T47D (cell line): ENCODE data around the gene DAPK1.

Experiments
- DNase-seq, 2 experiments: peaks; one replicate each; pipeline versions ENCODE4 v3.0.0 to v3.0.0-alpha.2; 2011 to 2012; ENCODE audit warnings: low read depth in 1 of 2, low spot score in 1 of 2
- JUND ChIP-seq: IDR thresholded peaks from 2 replicates; pipeline ENCODE4 v1.6.1; 2012; ENCODE audit warnings: low read depth
- in situ Hi-C: cut with HindIII; loops from 2 replicates; pipeline ENCODE4 v1.10.0; 2016; ENCODE audit warnings: low sequenced_read_pairs, low pct_unique_long_range_greater_than_20kb

DAPK1 gene

DNA sequence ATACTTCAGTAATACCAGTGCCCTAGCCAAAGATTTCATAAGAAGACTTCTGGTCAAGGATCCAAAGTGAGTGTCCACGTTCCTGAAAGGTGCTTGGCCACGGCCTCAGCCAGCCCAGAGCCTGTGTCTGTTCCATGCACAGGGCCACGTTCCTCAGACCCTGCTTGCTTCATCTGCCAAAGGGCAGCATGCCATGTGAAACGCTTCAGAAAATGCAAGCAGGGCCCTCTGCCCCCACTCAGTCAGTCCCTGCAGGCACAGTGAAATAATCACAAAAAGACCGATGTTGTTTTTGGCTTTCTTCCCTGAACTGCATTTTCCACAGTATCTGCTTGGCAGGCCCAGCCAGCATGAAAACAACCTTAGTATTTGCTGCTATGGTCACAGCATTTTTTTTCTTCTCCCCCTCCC is 142.7 kb downstream of the DAPK1 start:
- in situ Hi-C loops = no loop called here
- no peak for TF ChIP-seq JUND
- no peak for DNase-seq

DNA sequence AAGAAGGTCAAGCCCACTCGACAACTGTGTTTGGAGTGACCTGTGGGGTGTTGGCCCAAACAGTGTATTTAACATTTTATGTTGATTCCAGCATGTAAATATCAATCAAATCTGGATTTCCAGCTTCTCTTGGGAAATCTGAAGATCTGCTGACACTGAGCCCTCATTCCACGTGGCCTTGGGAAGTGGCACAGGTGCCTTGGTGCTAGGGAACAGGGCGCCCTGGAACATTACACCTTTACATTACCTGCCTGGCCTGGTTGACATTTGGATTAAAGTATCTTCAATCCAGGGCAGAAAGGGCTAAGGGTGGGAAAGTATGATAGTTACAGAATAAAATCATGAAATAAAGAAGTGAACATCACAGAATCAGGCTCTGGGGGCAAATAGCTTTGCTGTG is 143.4 kb downstream of the DAPK1 start:
- in situ Hi-C loops = no loop called here
- DNase-seq = no peak
- no peak for TF ChIP-seq JUND

DNA sequence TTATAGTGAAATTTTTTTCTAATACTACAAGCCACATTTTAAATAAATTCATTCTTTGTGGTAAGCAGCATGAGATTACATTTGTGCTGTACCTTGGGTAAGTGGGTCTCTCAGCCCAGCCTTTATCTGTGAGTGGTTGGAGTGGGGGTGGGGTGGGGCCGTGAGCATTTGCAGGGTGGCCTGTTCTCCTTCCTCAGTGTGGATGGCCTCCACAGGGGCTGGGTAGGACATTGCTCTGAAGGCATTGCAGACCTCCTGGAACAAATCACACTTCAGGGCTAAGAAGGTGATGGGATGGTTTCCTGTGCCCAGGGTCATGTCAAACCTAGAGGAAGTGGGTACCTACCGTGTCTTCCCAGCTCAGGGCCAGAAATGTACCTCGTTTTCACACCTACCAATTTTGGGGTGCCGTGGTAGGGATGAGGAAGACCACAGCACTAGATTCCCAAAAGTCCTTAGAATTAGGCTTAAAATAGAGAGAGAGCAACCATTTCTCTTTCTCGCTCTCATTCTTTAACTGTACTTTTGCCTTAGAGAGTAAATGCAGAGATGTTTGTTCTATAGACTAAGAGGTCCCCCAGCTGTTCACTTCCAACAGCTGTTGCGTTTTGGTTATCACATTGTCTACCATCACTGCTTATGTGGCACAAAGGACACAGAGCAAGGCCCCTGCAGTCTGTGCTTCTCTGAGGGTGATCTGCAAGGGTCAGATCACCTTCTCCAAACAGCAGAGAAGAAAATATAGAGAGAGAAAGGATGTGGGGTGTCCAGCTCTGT is 144.9 kb downstream of the DAPK1 start:
- no peak for TF ChIP-seq JUND
- no peak for DNase-seq
- in situ Hi-C loops = no loop called here

DNA sequence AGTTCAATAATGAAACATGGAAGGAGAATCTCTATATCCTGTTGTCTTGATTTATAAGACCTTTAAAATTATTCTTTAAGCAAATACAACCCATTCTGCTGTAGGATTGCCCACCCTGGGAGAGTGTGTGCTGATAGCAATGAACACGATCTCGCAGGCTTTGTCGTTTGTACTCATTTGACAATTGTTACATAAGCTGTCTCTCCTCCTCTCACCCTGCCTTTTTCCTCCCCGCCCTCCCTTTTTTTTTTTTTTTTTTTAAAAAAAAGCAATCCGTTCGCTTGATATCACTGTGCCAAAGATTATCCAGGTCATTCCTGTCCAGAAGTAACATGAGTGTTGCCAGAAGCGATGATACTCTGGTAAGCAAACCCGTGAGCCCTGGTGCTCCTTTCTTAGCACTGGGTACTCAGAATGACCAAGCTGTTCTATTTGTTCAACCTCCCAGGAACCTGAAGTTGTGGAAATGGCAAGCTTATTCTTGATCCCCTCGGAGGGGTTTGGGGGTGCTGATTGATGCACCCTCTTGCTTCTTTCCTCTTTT is 145.5 kb downstream of the DAPK1 start:
- in situ Hi-C loops = no loop called here
- no peak for DNase-seq
- TF ChIP-seq JUND = no peak

DNA sequence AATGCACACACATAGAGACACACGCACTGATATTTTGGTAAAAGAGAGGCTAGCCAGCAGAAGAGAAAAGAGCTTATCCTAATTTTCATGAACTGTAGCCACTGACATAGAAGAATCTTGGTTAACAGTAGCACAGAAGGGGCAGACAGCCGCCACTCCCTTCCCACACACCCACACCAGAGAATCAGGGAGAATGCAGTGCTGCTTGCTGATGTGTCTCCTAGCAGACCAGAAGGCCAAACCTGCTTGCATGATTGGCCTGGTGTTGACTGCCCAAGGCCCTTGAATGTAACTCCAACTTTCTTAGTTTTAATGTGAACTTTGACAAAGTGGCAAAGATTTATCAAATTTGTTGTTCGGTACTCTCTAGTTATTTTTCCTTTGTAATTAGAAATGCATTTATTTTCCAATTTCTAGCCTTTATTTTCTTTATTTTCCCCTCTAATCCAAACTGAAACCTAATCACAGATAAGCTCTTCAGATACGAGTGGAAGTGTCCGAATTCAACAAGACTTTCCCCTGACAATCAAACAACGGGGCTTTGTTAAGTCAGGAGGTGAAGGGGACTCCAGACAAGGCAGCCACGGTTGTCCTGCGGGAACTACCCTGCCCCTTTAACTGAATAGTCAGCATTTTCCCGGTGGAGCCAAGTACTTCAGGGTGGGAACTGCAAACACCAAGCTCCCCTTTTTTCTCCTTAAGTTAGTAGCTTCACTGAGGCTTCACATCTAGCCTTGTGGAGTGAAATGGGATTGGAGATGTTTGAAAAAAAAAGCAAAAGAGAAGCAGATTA is 146.3 kb downstream of the DAPK1 start:
- no peak for TF ChIP-seq JUND
- DNase-seq = no peak
- in situ Hi-C loops = no loop called here

DNA sequence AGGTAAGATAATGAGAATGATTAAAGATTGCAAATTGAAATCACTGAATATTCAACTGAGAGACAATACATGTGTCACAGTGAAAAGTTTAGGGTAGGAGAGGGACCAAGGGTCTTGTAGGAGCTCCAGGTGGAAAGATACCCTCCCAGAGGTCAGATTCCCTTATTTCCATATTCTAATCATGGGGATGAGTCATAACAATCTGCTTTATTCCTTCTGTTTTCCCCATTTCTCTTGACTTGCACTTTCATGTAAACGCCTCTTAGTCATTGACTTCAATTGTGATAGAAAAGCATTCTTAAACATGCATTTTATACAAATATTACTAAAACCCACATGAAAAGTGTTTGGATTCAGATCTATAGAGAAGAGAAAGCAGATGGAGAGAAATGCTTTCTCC is 147.0 kb downstream of the DAPK1 start:
- DNase-seq = no peak
- no peak for TF ChIP-seq JUND
- in situ Hi-C loops = no loop called here

DNA sequence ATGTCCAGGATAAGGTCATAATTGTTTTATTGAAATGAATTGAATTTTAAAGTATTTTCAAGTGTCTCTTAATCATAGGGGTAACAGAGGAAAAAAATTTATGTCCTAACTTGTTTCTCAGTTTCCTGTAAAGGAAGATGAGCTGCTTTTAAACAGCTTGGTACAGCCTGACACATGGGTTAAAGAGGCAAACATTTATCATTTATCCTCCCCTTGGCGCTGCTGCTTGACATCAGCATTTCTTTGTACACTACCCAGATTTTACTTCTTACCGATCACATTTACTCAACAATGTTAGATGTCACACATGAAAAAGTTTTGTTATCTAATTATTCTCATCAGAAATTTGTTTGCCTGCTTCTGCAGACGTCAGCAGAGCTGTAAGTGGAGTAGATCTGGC is 148.9 kb downstream of the DAPK1 start:
- in situ Hi-C loops = no loop called here
- DNase-seq = no peak
- no peak for TF ChIP-seq JUND

DNA sequence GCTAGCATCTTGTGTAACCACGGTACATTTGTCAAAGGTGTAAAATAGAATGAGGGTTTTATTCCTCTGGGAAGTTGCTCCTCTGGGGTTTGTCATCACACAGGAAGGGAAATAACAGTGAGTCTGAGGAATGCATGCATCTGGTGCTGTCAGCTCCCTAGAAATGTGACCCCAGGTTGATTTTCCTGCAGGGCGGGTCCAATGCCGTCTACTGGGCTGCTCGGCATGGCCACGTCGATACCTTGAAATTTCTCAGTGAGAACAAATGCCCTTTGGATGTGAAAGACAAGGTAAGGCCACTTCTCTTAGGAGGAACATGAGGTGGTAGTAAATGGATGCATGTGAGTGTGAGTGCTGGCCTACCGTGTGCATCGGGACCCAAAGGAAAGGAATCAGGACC is 149.4 kb downstream of the DAPK1 start:
- TF ChIP-seq JUND = no peak
- in situ Hi-C loops = no loop called here
- DNase-seq = no peak

DNA sequence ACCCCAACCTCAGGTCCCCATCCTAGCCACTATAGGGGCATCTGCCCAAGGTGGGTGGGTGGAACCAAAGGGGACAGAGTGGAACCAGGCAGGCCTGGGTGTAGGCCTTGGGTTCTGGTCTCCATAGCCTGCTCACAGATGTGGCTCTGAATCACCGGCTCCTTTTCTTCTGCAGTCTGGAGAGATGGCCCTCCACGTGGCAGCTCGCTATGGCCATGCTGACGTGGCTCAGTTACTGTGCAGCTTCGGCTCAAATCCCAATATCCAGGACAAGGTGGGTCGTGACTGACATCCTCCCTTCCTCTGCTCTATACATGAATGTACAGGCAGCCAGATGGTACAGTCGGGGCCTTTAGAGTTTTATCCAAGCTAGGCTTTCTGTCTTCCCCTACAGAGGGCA is 150.9 kb downstream of the DAPK1 start:
- DNase-seq = no peak
- in situ Hi-C loops = no loop called here
- TF ChIP-seq JUND = no peak

DNA sequence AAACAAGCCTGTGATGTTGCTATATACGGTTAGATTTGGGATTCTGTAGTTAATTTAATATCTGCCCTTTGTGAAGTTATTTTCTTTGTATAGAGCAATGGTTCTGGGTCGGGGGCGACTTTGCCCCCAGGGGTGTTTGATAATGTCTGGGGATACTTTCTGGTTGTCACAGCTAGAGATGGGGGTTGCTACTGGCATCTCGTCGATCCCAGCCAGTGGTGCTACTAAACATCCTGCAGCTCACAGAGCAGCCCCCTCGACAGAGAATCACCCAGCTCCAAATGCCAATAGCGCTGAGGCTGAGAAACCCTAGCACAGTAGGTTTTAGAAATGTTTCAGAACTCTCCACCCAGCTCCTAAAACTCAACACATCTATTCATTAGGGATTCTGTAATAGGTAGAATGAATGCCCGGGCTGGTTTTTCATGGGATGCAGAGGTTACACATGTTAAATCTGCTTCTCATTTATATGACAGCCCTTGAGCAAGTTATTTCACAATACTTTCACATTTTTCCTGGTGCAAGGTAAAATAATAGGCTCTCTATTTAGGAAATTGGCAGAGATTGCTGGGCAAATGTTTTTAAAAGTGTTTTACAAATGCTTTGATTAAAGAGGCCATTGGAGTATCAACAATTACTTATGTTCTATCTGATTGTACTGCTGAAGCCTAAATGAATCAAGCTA is 153.1 kb downstream of the DAPK1 start:
- no peak for DNase-seq
- TF ChIP-seq JUND = no peak
- in situ Hi-C loops = no loop called here

DNA sequence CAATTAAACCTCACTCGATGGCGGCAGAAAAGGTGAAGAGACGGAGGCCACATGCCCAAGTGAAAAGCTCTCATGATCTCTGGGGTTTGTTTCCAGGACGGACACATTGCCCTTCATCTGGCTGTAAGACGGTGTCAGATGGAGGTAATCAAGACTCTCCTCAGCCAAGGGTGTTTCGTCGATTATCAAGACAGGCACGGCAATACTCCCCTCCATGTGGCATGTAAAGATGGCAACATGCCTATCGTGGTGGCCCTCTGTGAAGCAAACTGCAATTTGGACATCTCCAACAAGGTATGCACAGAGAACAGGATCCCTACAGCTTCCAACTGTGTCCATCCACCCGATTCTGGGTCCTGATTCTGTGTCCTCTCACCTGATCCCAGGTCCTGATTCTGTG is 153.8 kb downstream of the DAPK1 start:
- in situ Hi-C loops = no loop called here
- TF ChIP-seq JUND = no peak
- no peak for DNase-seq

DNA sequence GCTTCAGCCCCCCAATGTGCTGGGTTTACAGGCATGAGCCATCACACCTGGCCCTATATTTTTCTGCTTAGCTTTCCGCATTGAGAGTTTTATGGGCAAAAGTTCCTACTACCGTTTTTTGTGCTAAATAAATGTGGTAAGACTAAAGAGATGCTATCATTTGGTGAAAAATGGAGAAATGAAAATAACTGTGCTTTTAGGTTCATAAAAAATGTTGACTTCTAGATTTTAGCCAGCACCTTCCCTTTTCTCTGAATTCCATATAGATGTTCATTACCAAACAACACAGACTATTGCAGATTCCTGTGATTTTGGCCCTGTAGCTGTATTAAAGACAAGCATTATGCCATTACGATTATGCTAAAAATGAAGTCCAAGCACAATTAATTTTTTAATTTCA is 156.3 kb downstream of the DAPK1 start:
- DNase-seq = no peak
- in situ Hi-C loops = no loop called here
- no peak for TF ChIP-seq JUND

DNA sequence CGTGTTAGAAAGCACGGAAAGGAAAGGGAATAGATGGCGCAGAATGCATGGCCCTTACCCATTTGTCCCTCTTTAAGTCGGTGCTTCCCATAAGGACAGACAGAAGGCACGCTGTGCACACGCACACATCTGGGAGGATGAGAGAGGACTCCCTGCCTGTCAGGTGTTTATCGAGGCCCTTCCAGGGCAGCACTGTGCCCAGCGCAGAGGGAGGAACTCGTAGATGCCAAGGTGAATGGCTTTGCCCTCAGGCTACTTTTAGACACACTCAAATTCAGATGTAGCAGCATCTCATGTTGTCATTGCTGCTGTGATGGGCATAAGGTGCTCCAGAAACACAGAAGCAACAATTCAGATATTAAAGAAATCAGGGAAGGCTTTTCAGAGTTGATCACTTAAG is 158.1 kb downstream of the DAPK1 start:
- no peak for TF ChIP-seq JUND
- no peak for DNase-seq
- in situ Hi-C loops = no loop called here
